ENCODE measurements around the gene PSMD11. TPM values are rescaled to one million over a fixed set of nuclear protein-coding genes. Genes with fewer than 3 reads are reported as not detected.

Gene PSMD11
- total and polyA plus RNA-seq, 8 donors: 21.0 to 131 (median 31.9) TPM

GRCh38 chr17:32496395-32497073 is 52.2 kb downstream of the PSMD11 start:
- TF ChIP-seq POLR2A (IDR thresholded peaks at IDR 0.05) (no peak), EP300 (IDR thresholded peaks at IDR 0.05) (no peak), POLR2AphosphoS5 (IDR thresholded peaks at IDR 0.05) (no peak)
- TF ChIP-seq, protein P1, sequence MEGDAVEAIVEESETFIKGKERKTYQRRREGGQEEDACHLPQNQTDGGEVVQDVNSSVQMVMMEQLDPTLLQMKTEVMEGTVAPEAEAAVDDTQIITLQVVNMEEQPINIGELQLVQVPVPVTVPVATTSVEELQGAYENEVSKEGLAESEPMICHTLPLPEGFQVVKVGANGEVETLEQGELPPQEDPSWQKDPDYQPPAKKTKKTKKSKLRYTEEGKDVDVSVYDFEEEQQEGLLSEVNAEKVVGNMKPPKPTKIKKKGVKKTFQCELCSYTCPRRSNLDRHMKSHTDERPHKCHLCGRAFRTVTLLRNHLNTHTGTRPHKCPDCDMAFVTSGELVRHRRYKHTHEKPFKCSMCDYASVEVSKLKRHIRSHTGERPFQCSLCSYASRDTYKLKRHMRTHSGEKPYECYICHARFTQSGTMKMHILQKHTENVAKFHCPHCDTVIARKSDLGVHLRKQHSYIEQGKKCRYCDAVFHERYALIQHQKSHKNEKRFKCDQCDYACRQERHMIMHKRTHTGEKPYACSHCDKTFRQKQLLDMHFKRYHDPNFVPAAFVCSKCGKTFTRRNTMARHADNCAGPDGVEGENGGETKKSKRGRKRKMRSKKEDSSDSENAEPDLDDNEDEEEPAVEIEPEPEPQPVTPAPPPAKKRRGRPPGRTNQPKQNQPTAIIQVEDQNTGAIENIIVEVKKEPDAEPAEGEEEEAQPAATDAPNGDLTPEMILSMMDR (IDR thresholded peaks at IDR 0.05): no peak
- intact Hi-C loops (cut with DNase I; ENCODE audit: low total_unique reads): loop anchor here (10.0 kb wide), 1 partner anchor 258 kb away; no protein-coding TSS in a partner anchor
- WGBS, 5 donors: 88 to 90% (median 88%) methylated on average over 14 to 16 of the region's 16 CpGs
- no peaks in the 10 kb centered on the region for H3K9me3 ChIP-seq
- peaks cover 0 to 23% (median 16%) of the 10 kb centered on the region in 4 donors for H3K36me3 ChIP-seq
- no peaks in the 10 kb centered on the region for H3K27me3 ChIP-seq
- DNase-seq: no peak
- peaks cover 0 to 36% (median 8%) of the 10 kb centered on the region in 4 donors for H3K4me1 ChIP-seq
- H3K4me3 ChIP-seq: no peak overlapping the region
- H3K27ac ChIP-seq: no peak overlapping the region

GRCh38 chr17:32497431-32498205 is 53.3 kb downstream of the PSMD11 start:
- intact Hi-C loops (cut with DNase I; ENCODE audit: low total_unique reads): loop anchor here (10.0 kb wide), 1 partner anchor 257 kb away; no protein-coding TSS in a partner anchor
- peaks cover 0 to 20% (median 16%) of the 10 kb centered on the region in 4 donors for H3K36me3 ChIP-seq
- no peak for TF ChIP-seq EP300 (IDR thresholded peaks at IDR 0.05)
- no peak for TF ChIP-seq POLR2AphosphoS5 (IDR thresholded peaks at IDR 0.05)
- H3K27ac ChIP-seq: no peak overlapping the region
- no peak overlapping the region for H3K4me3 ChIP-seq
- no peaks in the 10 kb centered on the region for H3K9me3 ChIP-seq
- no peak for DNase-seq
- no peaks in the 10 kb centered on the region for H3K27me3 ChIP-seq
- 80 to 90% (median 88%) methylated on average over 11 to 18 of the region's 18 CpGs for WGBS, 5 donors
- peaks cover 0 to 30% (median 8%) of the 10 kb centered on the region in 4 donors for H3K4me1 ChIP-seq

DNA sequence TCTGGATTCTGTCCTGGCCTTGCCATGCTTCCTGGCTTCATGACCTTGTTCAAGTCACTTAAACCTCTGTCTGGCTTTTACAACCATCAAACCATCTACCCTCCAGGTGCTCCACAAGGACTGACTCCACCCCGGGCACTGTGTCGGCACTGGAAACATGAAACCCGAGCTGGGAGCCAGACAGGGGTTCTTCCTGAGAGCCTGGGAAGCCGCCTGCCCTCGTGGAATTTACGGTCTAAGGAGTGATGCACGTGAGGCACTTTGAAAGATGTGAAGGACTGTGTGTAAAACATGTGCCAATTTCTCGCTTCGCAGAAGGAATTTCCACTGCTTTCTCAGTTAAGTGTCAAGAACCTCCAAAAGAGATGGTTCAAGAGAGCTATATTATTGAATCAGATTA is 54.1 kb downstream of the PSMD11 start:
- DNase-seq: no peak
- H3K4me1 ChIP-seq: peaks cover 0 to 33% (median 8%) of the 10 kb centered on the region in 4 donors
- no peaks in the 10 kb centered on the region for H3K27me3 ChIP-seq
- H3K27ac ChIP-seq: no peak overlapping the region
- no peak overlapping the region for H3K4me3 ChIP-seq
- intact Hi-C loops (cut with DNase I; ENCODE audit: low total_unique reads): loop anchor here (10.0 kb wide), 1 partner anchor 256 kb away; no protein-coding TSS in a partner anchor
- peaks cover 0 to 15% (median 12%) of the 10 kb centered on the region in 4 donors for H3K36me3 ChIP-seq
- no peaks in the 10 kb centered on the region for H3K9me3 ChIP-seq
- TF ChIP-seq, protein P1 (IDR thresholded peaks at IDR 0.05): no peak
- no peak for TF ChIP-seq POLR2A (IDR thresholded peaks at IDR 0.05)
- TF ChIP-seq POLR2AphosphoS5 (IDR thresholded peaks at IDR 0.05): no peak
- TF ChIP-seq EP300 (IDR thresholded peaks at IDR 0.05): no peak
- 77 to 86% (median 81%) methylated on average over 9 of the region's 9 CpGs for WGBS, 5 donors

DNA sequence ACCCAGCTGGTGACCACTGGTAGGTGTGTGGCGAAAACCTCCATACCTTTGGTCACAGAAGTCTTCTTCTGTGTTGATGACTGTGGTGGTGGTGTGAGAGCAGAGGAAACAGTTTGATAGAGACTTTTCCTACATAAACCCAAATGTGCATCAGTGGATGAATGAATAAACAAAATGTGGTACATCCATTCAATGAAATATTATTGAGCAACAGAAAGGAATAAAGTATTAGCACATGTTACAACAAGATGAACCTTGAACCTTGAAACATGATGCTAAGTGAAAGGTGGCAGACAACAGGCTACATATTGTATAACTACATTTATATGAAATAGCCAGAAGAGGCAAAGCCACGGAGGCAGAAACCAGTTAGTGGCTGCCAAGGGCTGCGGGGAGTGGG is 57.7 kb downstream of the PSMD11 start:
- peaks cover 0 to 23% (median 0%) of the 10 kb centered on the region in 4 donors for H3K4me1 ChIP-seq
- peaks cover 0 to 4% (median 0%) of the 10 kb centered on the region in 4 donors for H3K36me3 ChIP-seq
- WGBS, 5 donors: 94 to 99% (median 97%) methylated on average over 3 of the region's 3 CpGs
- TF ChIP-seq EP300 (IDR thresholded peaks at IDR 0.05): no peak
- TF ChIP-seq POLR2AphosphoS5 (IDR thresholded peaks at IDR 0.05): no peak
- TF ChIP-seq, protein P1 (IDR thresholded peaks at IDR 0.05): no peak
- no peak for TF ChIP-seq POLR2A (IDR thresholded peaks at IDR 0.05)
- H3K27ac ChIP-seq: no peak overlapping the region
- no peaks in the 10 kb centered on the region for H3K27me3 ChIP-seq
- no peak for DNase-seq
- no peaks in the 10 kb centered on the region for H3K9me3 ChIP-seq
- no peak overlapping the region for H3K4me3 ChIP-seq
- intact Hi-C loops (cut with DNase I; ENCODE audit: low total_unique reads): no loop called here
